Panc1 (cell line): ENCODE measurements around the gene ZC3H13. TPM values are rescaled to one million over a fixed set of nuclear protein-coding genes. Genes with fewer than 3 reads are reported as not detected.

Experiments
- ATAC-seq: fragments of 200-7000 bp; cut with Tn5 transposase; 2 replicates; pipeline ENCODE4 v1.9.1; 2020; ENCODE audit warnings: mild to moderate bottlenecking, moderate library complexity
- BruUV-seq: library from RNA; stranded (reverse); fragments of 400-500 nt; replicated peaks from 2 replicates; lab custom pipeline; 2021; lab: Mats Ljungman, UMichigan
- CTCF ChIA-PET: fragments of 300-600 bp; sonication (Branson Sonifier 250); formaldehyde crosslinking; loops from one replicate; lab custom pipeline; 2022; ENCODE audit warnings: antibody characterized with exemption; lab: Charles Lee
- POLR2A ChIA-PET: fragments of 300-600 bp; sonication (Branson Sonifier 250); formaldehyde crosslinking; loops from one replicate; lab custom pipeline; 2022; ENCODE audit warnings: antibody characterized with exemption; lab: Charles Lee
- DNase-seq: peaks from one replicate; pipeline ENCODE4 v3.0.0-alpha.2; 2010; ENCODE audit warnings: low read depth, low spot score
- H3K27ac ChIP-seq: 2 replicates; pipeline ENCODE4 v1.5.1; 2011; ENCODE audit warnings: mild to moderate bottlenecking, low read length, inconsistent platforms
- H3K27me3 ChIP-seq: fragments of 200-500 bp; sonication (Bioruptor generic); 2 replicates; pipeline ENCODE4 v1.6.0; 2014; ENCODE audit warnings: low read length, inconsistent platforms; ENCODE audit not compliant: control insufficient read depth, insufficient read depth
- H3K36me3 ChIP-seq: fragments of 200-500 bp; sonication (Bioruptor generic); 2 replicates; pipeline ENCODE4 v1.5.1; 2014; ENCODE audit warnings: inconsistent platforms, mild to moderate bottlenecking, low read length, moderate library complexity; ENCODE audit not compliant: control insufficient read depth, insufficient read depth
- H3K4me1 ChIP-seq: 2 replicates; pipeline ENCODE4 v1.5.1; 2011; ENCODE audit warnings: inconsistent platforms, mild to moderate bottlenecking, low read length, moderate library complexity; ENCODE audit not compliant: control insufficient read depth, insufficient read depth
- H3K4me3 ChIP-seq, 2 experiments: 2 replicates each; pipeline ENCODE4 v1.5.1; 2011 to 2012; ENCODE audit warnings: low read depth in 2 of 2, low read length in 2 of 2, mild to moderate bottlenecking in 2 of 2, inconsistent platforms in 1 of 2, moderate library complexity in 1 of 2
- H3K9me3 ChIP-seq: fragments of 200-500 bp; sonication (Bioruptor generic); 2 replicates; pipeline ENCODE4 v1.5.1; 2014; ENCODE audit warnings: low read depth, mild to moderate bottlenecking, inconsistent platforms, low read length, moderate library complexity; ENCODE audit not compliant: control insufficient read depth, insufficient read depth
- POLR2AphosphoS5 ChIP-seq: IDR thresholded peaks from 2 replicates; pipeline ENCODE4 v1.6.1; 2012; ENCODE audit warnings: mild to moderate bottlenecking, low read depth, low read length, moderate library complexity
- REST ChIP-seq, 2 experiments: IDR thresholded peaks; 2 replicates each; pipeline ENCODE4 v1.6.1; 2011 to 2012; ENCODE audit warnings: low read depth in 2 of 2, control low read depth in 1 of 2, low read length in 1 of 2, mild to moderate bottlenecking in 1 of 2, moderate library complexity in 1 of 2; ENCODE audit not compliant: insufficient read depth in 1 of 2
- SIN3A ChIP-seq: IDR thresholded peaks from 2 replicates; pipeline ENCODE4 v1.6.1; 2012; ENCODE audit warnings: low read depth, mild to moderate bottlenecking, low read length, moderate library complexity, borderline replicate concordance; ENCODE audit not compliant: insufficient read depth
- TCF7L2 ChIP-seq: IDR thresholded peaks from 2 replicates; pipeline ENCODE4 v1.6.1; 2011; ENCODE audit warnings: mild to moderate bottlenecking, low read depth, low read length, inconsistent platforms
- in situ Hi-C: cut with HindIII; loops from 2 replicates; pipeline ENCODE4 v1.10.0; 2016; ENCODE audit warnings: low sequenced_read_pairs, low pct_unique_long_range_greater_than_20kb
- intact Hi-C: fragments of 100-400 bp; cut with micrococcal nuclease; formaldehyde crosslinking; loops from one replicate; pipeline ENCODE4 v1.10.0; 2022; ENCODE audit not compliant: unreplicated experiment
- total RNA-seq: library from RNA; stranded (reverse); gene quantifications from one replicate; pipeline ENCODE4 v1.2.1, GENCODE V29; 2021; ENCODE audit not compliant: unreplicated experiment
- TF ChIP-seq, protein P1 (sequence below): fragments of 450-650 bp; IDR thresholded peaks from 2 replicates; pipeline ENCODE4 v1.5.1; 2017; ENCODE audit warnings: mild to moderate bottlenecking

Gene ZC3H13
- total RNA-seq, 1 experiment from 2014 or later = 25.3 TPM

DNA sequence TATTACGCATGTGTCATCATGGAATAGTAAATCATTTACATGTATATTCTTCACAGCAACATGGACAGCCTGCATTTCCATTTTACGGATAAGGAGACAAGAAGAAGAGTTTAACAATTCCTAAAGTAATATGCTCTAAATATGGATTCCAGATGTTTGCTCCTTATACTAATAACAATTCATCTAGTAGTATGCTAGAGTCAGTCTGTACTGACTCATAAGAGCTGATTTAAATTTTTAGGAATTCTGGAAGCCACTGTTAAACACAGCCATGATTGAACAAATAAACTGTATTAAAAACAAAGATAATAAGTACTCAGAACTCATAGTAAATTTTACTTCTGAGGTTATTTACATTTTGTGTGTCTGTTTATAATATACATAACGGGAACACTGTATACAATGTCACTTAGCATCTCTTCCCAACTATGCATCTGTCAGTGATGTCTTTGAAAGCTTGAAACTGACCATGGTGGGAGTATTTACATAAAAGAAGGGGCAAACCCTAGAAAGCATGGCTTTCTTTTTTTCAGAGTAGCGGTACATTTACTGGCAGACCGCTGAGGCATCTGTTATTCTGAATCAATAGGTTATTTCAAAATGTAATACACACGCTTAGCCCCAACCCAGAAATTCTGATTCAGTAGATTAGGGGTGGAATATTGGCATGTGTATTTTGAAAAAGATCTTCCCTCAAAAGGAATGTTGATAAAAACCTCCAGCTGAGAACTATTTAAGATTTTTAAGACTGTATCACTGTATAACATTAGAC lies 12.9 kb downstream of the ZC3H13 start:
- no peak for DNase-seq
- H3K4me3 ChIP-seq = no peak overlapping the region
- CTCF ChIA-PET = no interaction called here
- POLR2A ChIA-PET = no interaction called here
- in situ Hi-C loops = no loop called here
- no peaks in the 10 kb centered on the region; the same call in 1 of the 2 replicates for H3K36me3 ChIP-seq
- BruUV-seq = no TSS peak
- H3K9me3 ChIP-seq = no peaks in the 10 kb centered on the region
- intact Hi-C loops = no loop called here
- H3K27ac ChIP-seq = no peak overlapping the region
- H3K27me3 ChIP-seq = no peaks in the 10 kb centered on the region
- H3K4me1 ChIP-seq = no peaks in the 10 kb centered on the region; the same call in 1 of the 2 replicates
- no peak for ATAC-seq
- no peak for TF ChIP-seq SIN3A
- no peak for TF ChIP-seq REST (IDR thresholded peaks at IDR 0.05; ENCODE audit: insufficient read depth in 1 of 2, low read depth in 2 of 2, low read length in 1 of 2)
- TF ChIP-seq TCF7L2 = no peak
- TF ChIP-seq, protein P1, sequence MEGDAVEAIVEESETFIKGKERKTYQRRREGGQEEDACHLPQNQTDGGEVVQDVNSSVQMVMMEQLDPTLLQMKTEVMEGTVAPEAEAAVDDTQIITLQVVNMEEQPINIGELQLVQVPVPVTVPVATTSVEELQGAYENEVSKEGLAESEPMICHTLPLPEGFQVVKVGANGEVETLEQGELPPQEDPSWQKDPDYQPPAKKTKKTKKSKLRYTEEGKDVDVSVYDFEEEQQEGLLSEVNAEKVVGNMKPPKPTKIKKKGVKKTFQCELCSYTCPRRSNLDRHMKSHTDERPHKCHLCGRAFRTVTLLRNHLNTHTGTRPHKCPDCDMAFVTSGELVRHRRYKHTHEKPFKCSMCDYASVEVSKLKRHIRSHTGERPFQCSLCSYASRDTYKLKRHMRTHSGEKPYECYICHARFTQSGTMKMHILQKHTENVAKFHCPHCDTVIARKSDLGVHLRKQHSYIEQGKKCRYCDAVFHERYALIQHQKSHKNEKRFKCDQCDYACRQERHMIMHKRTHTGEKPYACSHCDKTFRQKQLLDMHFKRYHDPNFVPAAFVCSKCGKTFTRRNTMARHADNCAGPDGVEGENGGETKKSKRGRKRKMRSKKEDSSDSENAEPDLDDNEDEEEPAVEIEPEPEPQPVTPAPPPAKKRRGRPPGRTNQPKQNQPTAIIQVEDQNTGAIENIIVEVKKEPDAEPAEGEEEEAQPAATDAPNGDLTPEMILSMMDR = no peak
- TF ChIP-seq POLR2AphosphoS5 = no peak

- POLR2A ChIA-PET = no interaction called here
Measured at GRCh38 chr13:46038296-46038695, 14.2 kb downstream of the ZC3H13 start.

More at GRCh38 chr13:46038296-46038695, 14.2 kb downstream of the ZC3H13 start:
- no peaks in the 10 kb centered on the region for H3K4me1 ChIP-seq
- no peak overlapping the region for H3K27ac ChIP-seq
- CTCF ChIA-PET = no interaction called here
- TF ChIP-seq SIN3A (no peak), POLR2AphosphoS5 (no peak), TCF7L2 (no peak), REST (IDR thresholded peaks at IDR 0.05; ENCODE audit: insufficient read depth in 1 of 2, low read depth in 2 of 2, low read length in 1 of 2) (no peak)
- TF ChIP-seq, protein P1 = no peak
- ATAC-seq (no peak), DNase-seq (no peak)
- intact Hi-C loops (no loop called here), in situ Hi-C loops (no loop called here)
- H3K27me3 ChIP-seq = no peaks in the 10 kb centered on the region
- H3K36me3 ChIP-seq = no peaks in the 10 kb centered on the region; the same call in 1 of the 2 replicates
- H3K4me3 ChIP-seq = no peak overlapping the region
- BruUV-seq = no TSS peak
- no peaks in the 10 kb centered on the region for H3K9me3 ChIP-seq
